ENCODE results near the gene CDH4. TPM values are rescaled to one million over a fixed set of nuclear protein-coding genes. Genes with fewer than 3 reads are reported as not detected.

The CDH4 gene
- total RNA-seq, 2 experiments from 2014 or later = not detected

DNA sequence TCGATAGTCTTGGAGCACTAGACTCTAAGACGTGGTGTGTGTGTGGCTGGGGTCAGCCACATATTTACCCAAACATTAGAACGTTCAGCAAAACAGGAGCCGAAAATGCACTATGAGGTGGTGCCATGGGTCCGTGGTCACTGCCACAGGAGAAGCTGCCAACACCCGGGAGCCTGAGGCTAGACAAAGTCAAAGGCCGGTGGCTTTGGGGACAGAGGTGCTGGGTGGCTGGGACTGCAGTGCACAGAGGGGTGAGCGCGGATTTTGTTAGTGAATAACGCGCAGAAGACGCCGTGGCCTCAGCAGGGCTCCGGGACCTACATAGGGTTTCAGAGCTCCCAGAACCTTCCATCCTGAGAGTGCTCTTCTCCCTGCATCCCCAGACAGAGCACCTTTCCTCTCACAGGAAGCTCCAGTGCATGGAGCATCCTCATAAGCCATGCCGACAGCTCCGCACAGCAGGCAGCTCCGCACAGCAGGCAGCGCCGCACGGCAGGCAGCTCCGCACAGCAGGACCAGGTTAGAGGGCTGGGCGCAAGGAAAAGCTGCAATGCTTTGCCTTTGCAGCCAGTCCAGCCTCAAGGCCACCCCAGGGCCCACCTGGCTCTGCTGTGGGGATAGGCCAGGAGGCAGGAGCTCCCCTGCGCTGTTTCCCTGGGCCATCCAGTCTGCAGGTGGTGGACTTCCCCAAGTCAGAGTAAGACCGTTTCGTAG lies 509.5 kb downstream of the CDH4 start:
- POLR2A ChIA-PET = no interaction called here
- no peak overlapping the region for H3K4me2 ChIP-seq (ENCODE audit: low read length)
- H2AFZ ChIP-seq (ENCODE audit: low read length) = no peak overlapping the region
- H4K20me1 ChIP-seq (ENCODE audit: insufficient read depth, low read length) = no peaks in the 10 kb centered on the region
- no peak overlapping the region for H3K4me3 ChIP-seq (ENCODE audit: low read depth, low read length, poor library complexity, severe bottlenecking)
- no peaks in the 10 kb centered on the region for H3K9me2 ChIP-seq (ENCODE audit: insufficient read depth, low read length)
- H3K4me1 ChIP-seq (ENCODE audit: insufficient read depth, low read length, poor library complexity, severe bottlenecking) = no peaks in the 10 kb centered on the region
- DNase-seq (ENCODE audit: low spot score) = no peak
- no TSS peak for BruUV-seq (replicated peaks)
- no peaks in the 10 kb centered on the region for H3K79me2 ChIP-seq (ENCODE audit: insufficient read depth, low read depth, low read length)
- H3K27ac ChIP-seq (ENCODE audit: low read depth, low read length, poor library complexity, severe bottlenecking) = no peak overlapping the region
- TF ChIP-seq, protein P1, sequence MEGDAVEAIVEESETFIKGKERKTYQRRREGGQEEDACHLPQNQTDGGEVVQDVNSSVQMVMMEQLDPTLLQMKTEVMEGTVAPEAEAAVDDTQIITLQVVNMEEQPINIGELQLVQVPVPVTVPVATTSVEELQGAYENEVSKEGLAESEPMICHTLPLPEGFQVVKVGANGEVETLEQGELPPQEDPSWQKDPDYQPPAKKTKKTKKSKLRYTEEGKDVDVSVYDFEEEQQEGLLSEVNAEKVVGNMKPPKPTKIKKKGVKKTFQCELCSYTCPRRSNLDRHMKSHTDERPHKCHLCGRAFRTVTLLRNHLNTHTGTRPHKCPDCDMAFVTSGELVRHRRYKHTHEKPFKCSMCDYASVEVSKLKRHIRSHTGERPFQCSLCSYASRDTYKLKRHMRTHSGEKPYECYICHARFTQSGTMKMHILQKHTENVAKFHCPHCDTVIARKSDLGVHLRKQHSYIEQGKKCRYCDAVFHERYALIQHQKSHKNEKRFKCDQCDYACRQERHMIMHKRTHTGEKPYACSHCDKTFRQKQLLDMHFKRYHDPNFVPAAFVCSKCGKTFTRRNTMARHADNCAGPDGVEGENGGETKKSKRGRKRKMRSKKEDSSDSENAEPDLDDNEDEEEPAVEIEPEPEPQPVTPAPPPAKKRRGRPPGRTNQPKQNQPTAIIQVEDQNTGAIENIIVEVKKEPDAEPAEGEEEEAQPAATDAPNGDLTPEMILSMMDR (conservative IDR thresholded peaks at IDR 0.05; ENCODE audit: low read length) = no peak
- no peak for TF ChIP-seq EZH2phosphoT487 (IDR thresholded peaks at IDR 0.05; ENCODE audit: borderline replicate concordance, low read depth, low read length)
- CTCF ChIA-PET (ENCODE audit: unreplicated experiment) = no interaction called here
- intact Hi-C loops (cut with micrococcal nuclease; ENCODE audit: unreplicated experiment) = no loop called here
- H3K36me3 ChIP-seq (ENCODE audit: insufficient read depth, low read length) = no peaks in the 10 kb centered on the region
- no peaks in the 10 kb centered on the region for H3K9me3 ChIP-seq (ENCODE audit: low read length)

DNA sequence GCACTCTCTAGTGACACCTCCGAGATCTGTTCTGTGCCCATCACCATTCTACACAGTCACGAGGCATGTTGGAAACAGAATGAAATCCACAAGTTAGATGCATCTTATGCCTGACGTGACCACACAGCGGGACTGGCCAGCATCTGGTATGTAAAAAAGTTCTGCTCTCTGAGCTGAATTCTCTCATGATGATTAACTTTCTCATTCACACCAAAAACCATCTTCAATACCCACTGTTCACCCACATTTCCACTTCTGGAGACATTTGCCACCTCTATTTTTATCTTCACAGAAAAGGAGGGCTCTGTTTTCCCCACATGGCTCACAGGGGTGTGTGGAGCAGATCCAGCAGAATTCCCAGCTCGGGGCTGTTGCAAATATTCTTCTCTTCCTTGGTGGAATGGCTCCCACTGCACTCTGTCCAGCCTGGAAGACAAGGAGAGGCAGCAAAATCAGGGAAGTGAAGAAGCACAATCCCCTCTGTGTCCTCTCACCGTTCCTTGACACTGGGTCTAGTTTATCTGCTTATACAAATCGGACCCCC lies 510.2 kb downstream of the CDH4 start:
- Histone ChIP-seq H2AFZ (ENCODE audit: low read length) (no peak overlapping the region), H3K4me1 (ENCODE audit: insufficient read depth, low read length, poor library complexity, severe bottlenecking) (no peaks in the 10 kb centered on the region), H3K36me3 (ENCODE audit: insufficient read depth, low read length) (no peaks in the 10 kb centered on the region), H3K4me3 (ENCODE audit: low read depth, low read length, poor library complexity, severe bottlenecking) (no peak overlapping the region), H3K9me3 (ENCODE audit: low read length) (no peaks in the 10 kb centered on the region), H3K9me2 (ENCODE audit: insufficient read depth, low read length) (no peaks in the 10 kb centered on the region), H3K79me2 (ENCODE audit: insufficient read depth, low read depth, low read length) (no peaks in the 10 kb centered on the region), H4K20me1 (ENCODE audit: insufficient read depth, low read length) (no peaks in the 10 kb centered on the region), H3K27ac (ENCODE audit: low read depth, low read length, poor library complexity, severe bottlenecking) (no peak overlapping the region), H3K4me2 (ENCODE audit: low read length) (no peak overlapping the region)
- no peak for TF ChIP-seq EZH2phosphoT487 (IDR thresholded peaks at IDR 0.05; ENCODE audit: borderline replicate concordance, low read depth, low read length)
- intact Hi-C loops (cut with micrococcal nuclease; ENCODE audit: unreplicated experiment) = no loop called here
- CTCF ChIA-PET (ENCODE audit: unreplicated experiment) = no interaction called here
- POLR2A ChIA-PET = no interaction called here
- DNase-seq (ENCODE audit: low spot score) = no peak
- BruUV-seq (replicated peaks) = no TSS peak

DNA sequence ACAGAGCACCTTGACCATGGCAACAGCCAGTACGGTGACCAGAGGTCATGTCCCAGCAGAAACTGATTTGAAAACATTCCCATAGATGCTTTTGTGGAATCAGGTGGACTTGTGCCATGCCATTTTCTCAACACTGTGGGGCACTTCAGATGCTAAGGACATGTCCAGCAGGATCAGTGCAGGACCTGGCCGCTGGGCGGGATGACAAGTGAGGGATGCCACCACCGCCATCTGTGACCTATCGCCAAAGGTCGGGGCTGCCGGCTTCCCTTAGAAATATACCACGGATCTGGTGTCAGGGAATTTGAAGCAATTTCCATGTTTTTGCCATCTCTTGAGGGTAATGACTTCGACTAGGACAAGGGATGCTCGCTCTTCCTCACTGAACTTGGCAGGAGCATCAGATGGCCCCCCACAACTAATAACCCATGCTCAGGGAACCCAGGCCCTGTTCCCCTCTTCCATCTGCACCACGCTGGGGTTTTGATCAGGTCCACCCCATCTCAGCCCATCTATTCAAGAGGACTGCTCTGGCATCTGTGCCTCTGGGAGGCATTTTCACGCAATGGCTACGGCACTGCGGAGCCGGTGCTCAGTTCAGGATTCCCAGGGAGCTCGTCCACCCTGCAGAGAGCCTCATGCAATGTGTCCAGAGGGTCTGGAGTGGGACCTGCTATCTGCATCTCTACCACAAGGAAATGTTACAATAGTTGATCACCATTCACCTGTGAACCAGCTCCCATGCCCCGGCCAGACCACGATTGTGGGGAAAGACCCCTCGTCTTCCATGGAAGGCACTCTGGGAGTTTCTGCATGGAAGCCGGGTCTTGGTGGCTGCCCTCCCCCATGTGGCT lies 511.1 kb downstream of the CDH4 start:
- H3K4me2 ChIP-seq (ENCODE audit: low read length) = no peak overlapping the region
- no peaks in the 10 kb centered on the region for H3K9me3 ChIP-seq (ENCODE audit: low read length)
- no peak for DNase-seq (ENCODE audit: low spot score)
- H3K4me1 ChIP-seq (ENCODE audit: insufficient read depth, low read length, poor library complexity, severe bottlenecking) = no peaks in the 10 kb centered on the region
- no peaks in the 10 kb centered on the region for H3K79me2 ChIP-seq (ENCODE audit: insufficient read depth, low read depth, low read length)
- no peak for TF ChIP-seq EZH2phosphoT487 (IDR thresholded peaks at IDR 0.05; ENCODE audit: borderline replicate concordance, low read depth, low read length)
- TF ChIP-seq, protein P1 (conservative IDR thresholded peaks at IDR 0.05; ENCODE audit: low read length) = no peak
- no peak overlapping the region for H3K27ac ChIP-seq (ENCODE audit: low read depth, low read length, poor library complexity, severe bottlenecking)
- CTCF ChIA-PET (ENCODE audit: unreplicated experiment) = no interaction called here
- no peak overlapping the region for H2AFZ ChIP-seq (ENCODE audit: low read length)
- no peaks in the 10 kb centered on the region for H3K36me3 ChIP-seq (ENCODE audit: insufficient read depth, low read length)
- no peaks in the 10 kb centered on the region for H4K20me1 ChIP-seq (ENCODE audit: insufficient read depth, low read length)
- no peak overlapping the region for H3K4me3 ChIP-seq (ENCODE audit: low read depth, low read length, poor library complexity, severe bottlenecking)
- H3K9me2 ChIP-seq (ENCODE audit: insufficient read depth, low read length) = no peaks in the 10 kb centered on the region
- POLR2A ChIA-PET = no interaction called here
- intact Hi-C loops (cut with micrococcal nuclease; ENCODE audit: unreplicated experiment) = no loop called here
- no TSS peak for BruUV-seq (replicated peaks)

Measured in OCI-LY7 (cell line).